Measurements from ENCODE around the gene EMC10.
"Not testable (repeated sequence)": the region's sequence is repeated elsewhere in the genome, so short reads cannot be mapped to it uniquely, and the experiment has no call there.

Gene EMC10

DNA sequence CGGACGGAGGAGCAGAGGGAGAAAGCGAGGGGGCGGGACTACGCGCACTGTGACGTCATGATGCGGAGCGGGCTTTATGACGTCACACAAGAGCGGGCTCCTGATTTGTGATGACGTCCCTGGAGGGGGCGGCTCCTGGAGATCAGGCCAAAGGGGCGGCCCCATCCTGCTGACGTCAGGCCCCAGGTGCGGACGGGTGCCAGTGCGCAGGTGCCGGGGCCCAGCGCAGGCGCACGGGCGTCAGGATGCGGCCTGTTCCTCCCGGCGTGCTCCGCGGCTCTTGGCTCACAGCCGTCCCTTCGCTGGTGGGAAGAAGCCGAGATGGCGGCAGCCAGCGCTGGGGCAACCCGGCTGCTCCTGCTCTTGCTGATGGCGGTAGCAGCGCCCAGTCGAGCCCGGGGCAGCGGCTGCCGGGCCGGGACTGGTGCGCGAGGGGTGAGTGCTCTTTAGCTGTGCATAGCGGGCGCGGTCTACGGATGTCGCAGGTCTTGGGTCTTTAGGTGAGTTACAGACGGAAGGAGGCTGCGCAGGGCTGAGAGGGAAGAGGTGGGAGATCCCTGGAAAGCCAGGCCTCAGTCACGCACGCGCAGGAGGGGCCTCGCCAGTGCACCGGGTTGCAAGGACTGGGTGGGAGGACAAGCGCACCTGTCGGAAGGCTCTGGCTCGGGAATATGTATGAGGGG lies at the start of gene EMC10, which contains the start of gene GARIN5A:
Gene EMC10 (plus strand): TSS at position 284 of the 683 bp plus-strand sequence. CDS start 38 bp downstream, at position 322.
Gene GARIN5A (minus strand): TSS at position 625 of the 683 bp plus-strand sequence. CDS start 460 bp downstream, at position 165.
- peak; percentile 25 for DNase-seq

GRCh38 chr19:50427318-50427925 lies 48.9 kb upstream of the EMC10 start:
- DNase-seq = no peak

- no peak for DNase-seq
These were observed 48.3 kb upstream of the EMC10 start for GRCh38 chr19:50427997-50428425.

DNA sequence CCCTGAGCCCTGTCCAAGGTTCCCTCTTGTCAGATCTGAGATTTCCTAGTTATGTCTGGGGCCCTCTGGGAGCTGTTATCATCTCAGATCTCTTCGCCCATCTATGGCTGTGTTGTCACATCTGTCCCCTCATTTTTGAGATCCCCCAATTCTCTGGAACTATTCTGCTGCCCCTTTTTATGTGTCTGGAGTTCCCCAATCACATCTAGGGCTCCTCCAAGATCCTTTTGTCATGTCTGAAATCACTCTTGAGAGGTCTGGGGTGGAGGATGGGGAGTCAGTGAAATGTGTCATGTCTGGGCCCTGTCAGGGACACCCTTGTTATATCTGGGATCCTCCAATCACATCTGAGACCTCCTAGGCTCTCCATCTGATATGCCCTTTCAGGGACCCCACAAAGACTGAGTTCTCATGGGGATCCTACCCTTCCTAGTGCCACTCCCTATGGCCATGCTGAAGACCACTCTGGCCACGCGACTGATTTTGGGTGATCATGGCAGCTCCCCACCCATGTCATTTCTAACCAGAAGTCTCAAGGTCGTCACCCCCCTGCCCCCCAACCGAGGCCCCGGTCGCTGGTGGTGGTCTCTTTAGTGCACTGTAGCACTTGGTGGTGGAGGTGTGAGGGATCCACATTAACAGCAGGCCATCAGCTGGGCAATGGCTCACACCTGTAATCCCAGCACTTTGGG lies 47.4 kb upstream of the EMC10 start:
- no peak for DNase-seq

GRCh38 chr19:50430888-50431342 lies 45.4 kb upstream of the EMC10 start:
- no peak for DNase-seq

GRCh38 chr19:50431343-50432220 lies 44.7 kb upstream of the EMC10 start:
- peak; percentile 29 for DNase-seq

DNA sequence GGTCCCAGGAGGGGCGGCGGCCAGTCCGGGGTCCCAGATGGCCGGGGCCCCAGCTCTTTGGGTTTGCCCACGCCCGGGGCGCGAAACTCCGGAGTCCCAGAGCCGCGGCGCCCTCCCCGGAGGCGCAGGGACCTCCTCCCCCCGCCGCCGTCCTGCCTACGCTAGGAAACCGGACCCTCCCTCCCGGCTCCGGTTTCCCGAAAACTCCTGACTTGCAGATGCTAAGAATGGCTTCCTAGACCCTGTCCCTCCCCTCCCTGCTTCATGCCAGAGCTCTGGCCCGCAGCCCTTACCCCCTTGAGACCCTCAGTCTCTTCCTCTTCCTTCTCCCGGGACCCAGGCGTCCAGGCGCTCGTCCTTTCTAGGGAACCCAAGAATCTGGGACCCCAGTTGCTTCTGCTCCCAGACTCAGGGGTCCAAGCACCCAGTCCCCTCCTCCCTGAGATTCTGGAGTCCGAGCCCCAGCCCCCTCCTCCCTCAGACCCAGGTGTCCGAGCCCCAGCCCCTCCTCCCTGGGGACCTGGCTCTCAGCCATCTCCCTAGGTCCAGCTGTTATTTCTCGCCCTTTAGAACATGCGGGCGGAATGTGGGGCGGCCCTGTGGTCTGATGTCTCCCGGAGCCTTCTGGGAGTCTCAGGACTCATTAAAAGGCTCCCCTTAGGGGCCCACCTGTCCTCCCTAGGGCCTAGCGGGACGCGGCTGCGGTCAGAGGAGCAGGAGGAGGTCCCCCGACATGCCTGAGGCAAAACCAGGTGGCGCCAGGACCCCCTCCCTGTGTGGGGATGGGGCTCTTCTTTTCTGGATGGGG lies 43.9 kb upstream of the EMC10 start, which contains the start of gene MYBPC2:
Gene MYBPC2 (plus strand): TSS at position 672 of the 808 bp plus-strand sequence. CDS start 62 bp downstream, at position 734.
- DNase-seq = no peak

GRCh38 chr19:50433201-50434180 lies 42.8 kb upstream of the EMC10 start:
- DNase-seq = no peak

- DNase-seq = no peak
These were observed 41.8 kb upstream of the EMC10 start for GRCh38 chr19:50434525-50434924.

DNA sequence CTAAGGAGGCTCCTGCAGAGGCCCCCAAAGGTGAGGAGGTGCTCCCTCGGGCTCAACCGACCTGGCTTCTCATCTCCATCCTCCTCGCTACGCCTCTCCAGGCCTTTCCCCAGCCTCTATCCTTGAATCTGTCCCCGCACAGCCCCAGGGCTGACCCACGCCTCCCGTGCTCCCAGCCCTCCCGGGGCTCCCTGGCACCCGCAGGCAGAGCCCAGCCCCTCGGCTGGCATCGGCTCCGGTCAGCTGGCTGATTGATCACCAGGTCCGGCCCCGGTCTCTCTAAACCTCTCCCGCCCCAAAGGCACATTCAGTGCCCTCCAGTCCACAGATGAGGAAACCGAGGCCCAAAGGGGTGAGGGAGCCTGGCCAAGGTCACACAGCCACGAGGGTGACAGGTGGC lies 41.1 kb upstream of the EMC10 start:
- DNase-seq = no peak

DNA sequence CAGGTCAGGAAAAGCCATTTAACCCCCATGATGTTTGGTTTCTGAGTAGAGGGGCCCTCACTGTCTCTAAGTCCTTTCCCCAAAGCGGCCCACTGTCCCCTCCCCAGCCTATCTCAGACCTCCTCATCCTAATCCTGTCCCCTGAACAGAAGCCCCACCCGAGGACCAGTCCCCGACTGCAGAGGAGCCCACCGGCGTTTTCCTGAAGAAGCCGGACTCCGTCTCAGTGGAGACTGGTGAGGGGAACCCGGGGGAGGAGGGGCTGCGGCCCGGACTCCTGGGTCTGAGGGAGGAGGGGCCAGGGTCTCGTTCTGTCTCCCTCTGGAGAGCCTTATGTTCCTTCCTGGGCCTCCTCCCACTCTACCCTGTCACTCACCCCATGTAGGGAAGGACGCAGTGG lies 40.7 kb upstream of the EMC10 start:
- no peak for DNase-seq

GRCh38 chr19:50437862-50438449 lies 38.4 kb upstream of the EMC10 start:
- no peak for DNase-seq

- DNase-seq = not testable (repeated sequence)
These were observed 37.2 kb upstream of the EMC10 start for GRCh38 chr19:50439130-50439529.

DNA sequence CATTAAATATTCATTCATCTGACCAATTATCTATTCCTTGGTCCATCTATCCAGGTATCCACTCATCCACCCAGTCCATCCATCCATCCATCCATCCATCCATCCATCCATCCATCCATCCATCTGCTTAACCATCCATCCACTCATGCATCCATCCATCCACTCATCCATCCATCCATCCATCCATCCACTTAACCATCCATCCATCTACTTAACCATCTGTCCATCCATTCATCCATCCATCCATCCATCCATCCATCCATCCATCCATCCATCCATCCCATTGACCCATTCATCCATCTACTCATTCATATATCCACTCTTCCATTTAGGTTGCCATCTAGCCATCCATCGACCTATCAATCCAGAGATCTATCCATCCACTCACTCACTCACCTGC lies 32.2 kb upstream of the EMC10 start:
- no peak for DNase-seq

GRCh38 chr19:50447053-50447452 lies 29.3 kb upstream of the EMC10 start:
- no peak for DNase-seq

GRCh38 chr19:50447750-50448149 lies 28.6 kb upstream of the EMC10 start:
- no peak for DNase-seq

DNA sequence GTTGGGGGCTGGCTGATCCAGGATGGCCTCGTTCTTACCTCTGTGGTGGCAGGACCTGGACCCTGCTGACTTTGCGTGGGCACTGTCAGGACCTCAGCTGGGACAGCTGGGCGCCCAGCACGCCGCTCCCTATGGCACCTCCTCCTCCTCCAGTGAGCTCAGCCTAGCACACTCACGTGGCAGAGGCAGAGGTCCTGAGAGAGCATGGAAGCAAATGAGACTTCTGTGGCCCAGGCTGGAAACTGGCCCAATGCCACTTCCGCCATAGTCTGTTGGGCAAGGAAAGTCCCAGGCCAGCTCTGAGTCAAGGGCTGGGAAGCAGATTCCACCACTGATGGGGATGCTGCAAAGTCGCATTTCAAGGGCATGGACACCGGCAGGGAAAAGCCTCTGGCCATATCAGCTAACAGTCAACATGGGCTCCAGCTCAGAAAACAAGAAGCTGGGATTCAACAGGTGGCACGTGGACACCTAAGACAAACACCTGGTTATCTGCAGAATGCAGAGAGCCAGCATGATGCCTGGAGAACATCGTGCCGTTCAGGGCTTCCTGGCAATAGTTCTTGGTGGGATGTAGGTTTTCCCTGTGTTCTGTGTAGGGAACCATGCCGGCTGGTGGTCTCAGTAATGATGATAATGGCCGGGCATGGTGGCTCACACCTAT lies 26.9 kb upstream of the EMC10 start:
- DNase-seq = no peak

DNA sequence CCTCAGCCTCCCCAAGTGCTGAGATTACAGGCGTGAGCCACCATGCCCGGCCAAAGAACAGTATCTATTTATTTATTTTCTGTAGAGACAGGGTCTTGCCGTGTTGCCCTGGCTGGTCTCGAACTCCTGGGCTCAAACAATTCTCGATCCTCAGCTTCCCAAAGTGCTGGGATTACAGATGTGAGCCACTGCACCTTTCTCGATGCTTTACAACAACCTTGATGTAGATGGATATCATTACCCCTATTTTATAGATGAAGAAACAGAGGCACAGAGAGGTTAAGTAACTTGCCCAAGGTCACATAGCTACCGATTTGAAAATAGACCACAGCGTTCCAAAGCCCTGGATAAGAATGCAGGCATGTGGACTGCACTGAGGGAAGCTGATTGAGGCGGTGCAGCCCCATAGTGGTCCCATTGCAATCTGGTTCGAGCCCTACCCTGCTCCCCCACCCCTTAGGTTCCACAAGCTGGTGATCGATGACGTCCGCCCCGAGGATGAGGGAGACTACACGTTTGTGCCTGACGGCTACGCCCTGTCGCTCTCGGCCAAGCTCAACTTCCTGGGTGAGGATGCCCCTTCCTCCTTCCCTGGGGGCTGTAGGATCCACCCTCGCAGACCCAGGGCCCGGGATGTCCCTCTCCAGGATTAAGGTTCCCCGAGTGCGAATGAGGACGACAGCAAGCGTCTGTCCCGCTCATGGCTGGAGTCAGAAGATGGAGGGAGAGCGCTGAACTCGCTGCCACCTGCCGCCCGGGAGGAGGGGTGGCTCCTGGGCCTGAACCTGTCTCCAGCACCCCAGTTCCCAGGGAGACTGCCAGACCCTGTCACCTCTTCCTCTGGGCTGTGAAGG lies 25.7 kb upstream of the EMC10 start:
- no peak for DNase-seq

- DNase-seq = no peak
These were observed 25.1 kb upstream of the EMC10 start for GRCh38 chr19:50451223-50451534.

Data from GOT3 (cell line).